Pancreas (tissue), 10 donors: ENCODE results near the gene TNIP1. TPM values are rescaled to one million over a fixed set of nuclear protein-coding genes. Genes with fewer than 3 reads are reported as not detected.

Experiments
- ATAC-seq, 4 donors: fragments of 200-7000 bp; cut with Tn5 transposase; one replicate each; pipeline versions ENCODE4 v1.8.0 to v1.9.1; 2020; ENCODE audit warnings: mild to moderate bottlenecking in 4 of 4, moderate library complexity in 4 of 4
- DNase-seq, 6 donors: peaks; one replicate each; pipeline ENCODE4 v3.0.0-alpha.2; 2020
- FAIRE-seq: peaks from 2 replicates; lab custom pipeline; 2012; peaks lifted over from hg19 to GRCh38; lab: Jason Lieb, UNC
- H3K27ac ChIP-seq, 4 donors: fragments of 200-600 bp; sonication (generic); 1 replicate in 3 of 4; 2 replicates in 1 of 4; pipeline versions ENCODE4 v1.5.0 to v1.8.0; 2020
- H3K27me3 ChIP-seq, 4 donors: fragments of 200-600 bp; one replicate each; pipeline ENCODE4 v1.8.0; 2021
- H3K36me3 ChIP-seq, 3 donors: fragments of 200-600 bp; sonication (generic) in 1 of 3; one replicate each; pipeline versions ENCODE4 v1.5.0 to v1.8.0; 2020 to 2021
- H3K4me1 ChIP-seq, 3 donors: fragments of 200-600 bp; one replicate each; pipeline ENCODE4 v1.8.0; 2021
- H3K4me3 ChIP-seq, 4 donors: fragments of 200-600 bp; sonication (generic) in 2 of 4; one replicate each; pipeline versions ENCODE4 v1.5.0 to v1.8.0; 2020 to 2021
- H3K9me3 ChIP-seq, 4 donors: fragments of 200-600 bp; one replicate each; pipeline ENCODE4 v1.8.0; 2021
- CTCF ChIP-seq, 4 donors: fragments of 200-600 bp; sonication (generic) in 3 of 4; IDR thresholded peaks; one replicate each; pipeline versions ENCODE4 v1.5.0 to v1.8.0; 2021; ENCODE audit warnings: antibody characterized with exemption in 4 of 4
- WGBS, 2 donors: extraction: QIAGEN DNeasy Blood & Tissue Kit; methylation state at CpG; one replicate each; pipeline ENCODE4 v1.1.7; 2013; 5-methylcytosine and 5-hydroxymethylcytosine counted together
- intact Hi-C, 3 donors: fragments of 100-400 bp; cut with DNase I; formaldehyde crosslinking; loops; one replicate each; pipeline versions ENCODE4 v1.11.1 to v1.14.2; 2022
- polyA plus RNA-seq, 2 donors: library from polyadenylated mRNA; stranded (reverse); fragments of 200-250 nt; gene quantifications; one replicate each; pipeline ENCODE4 v1.2.3, GENCODE V29; 2013
- total RNA-seq, 6 donors: library from RNA; stranded (reverse); fragmentation: NEBNext Ultra II Directional in 4 of 6; extraction: Animal tissue kit (Norgen Biotek cat#: 25700) in 4 of 6; gene quantifications; one replicate each; pipeline versions ENCODE4 v1.2.1 to v1.2.4, GENCODE V29; 2021 to 2023
- donor health status: healthy with polysubstance abuse.
- donor health status: DM: no; HTN: no; CAD: no; lungs with moderate emphysema.
- donor health status: DM: no; HTN: no; CAD: no.
- donor health status: control.
- donor health status: control.
- donor health status: Bipolar disorder and iron deficiency.
- donor health status: DM: yes; HTN: yes; CAD: no.
- donor health status: DM: no; HTN: no; CAD: no.
- donor health status: DM: no; HTN: no; CAD: no.
- donor health status: DM: yes; HTN: yes; CAD: no.

TNIP1 gene
- total and polyA plus RNA-seq, 8 donors: 36.4 to 118 (median 69.3) TPM

GRCh38 chr5:151002250-151002649, 78.6 kb downstream of the TNIP1 start:
- ATAC-seq (peak in 3 of 4 donors; percentile 41 to 46 (median 44)), FAIRE-seq (no peak), DNase-seq (no peak)
- H3K9me3 ChIP-seq: no peaks in the 10 kb centered on the region
- no peaks in the 10 kb centered on the region for H3K27me3 ChIP-seq
- H3K36me3 ChIP-seq: no peaks in the 10 kb centered on the region
- 33 to 80% methylated on average over 1 to 2 of the region's 2 CpGs for WGBS, 2 donors
- no peaks in the 10 kb centered on the region for H3K4me1 ChIP-seq
- TF ChIP-seq CTCF (IDR thresholded peaks at IDR 0.05): peak in 2 of 4 donors; percentile 8 to 16
- intact Hi-C loops: no loop called here
- H3K4me3 ChIP-seq: no peak overlapping the region
- no peak overlapping the region for H3K27ac ChIP-seq

- no peaks in the 10 kb centered on the region for H3K27me3 ChIP-seq
- intact Hi-C loops: no loop called here
- no peak overlapping the region for H3K4me3 ChIP-seq
- DNase-seq (no peak), ATAC-seq (no peak), FAIRE-seq (no peak)
- H3K9me3 ChIP-seq: no peaks in the 10 kb centered on the region
- H3K4me1 ChIP-seq: no peaks in the 10 kb centered on the region
- TF ChIP-seq CTCF (IDR thresholded peaks at IDR 0.05): no peak
- 87 to 88% methylated on average over 4 of the region's 4 CpGs for WGBS, 2 donors
- H3K27ac ChIP-seq: no peak overlapping the region
- H3K36me3 ChIP-seq: no peaks in the 10 kb centered on the region
These were observed 79.4 kb downstream of the TNIP1 start for GRCh38 chr5:151001436-151001835.

GRCh38 chr5:150999704-151000442, 81.0 kb downstream of the TNIP1 start:
- no peaks in the 10 kb centered on the region for H3K9me3 ChIP-seq
- peak in 2 of 6 donors; percentile 22 to 45 for DNase-seq
- FAIRE-seq: no peak

GRCh38 chr5:150993826-150994412, 86.9 kb downstream of the TNIP1 start:
- Histone ChIP-seq H3K4me1 (no peaks in the 10 kb centered on the region), H3K27me3 (no peaks in the 10 kb centered on the region), H3K27ac (no peak overlapping the region), H3K9me3 (no peaks in the 10 kb centered on the region), H3K36me3 (no peaks in the 10 kb centered on the region), H3K4me3 (no peak overlapping the region)
- no peak for DNase-seq
- no peak for ATAC-seq
- TF ChIP-seq CTCF (IDR thresholded peaks at IDR 0.05): no peak
- intact Hi-C loops: no loop called here
- no peak for FAIRE-seq
- 25 to 35% methylated on average over 1 of the region's 1 CpG for WGBS, 2 donors

More at GRCh38 chr5:150999704-151000442, 81.0 kb downstream of the TNIP1 start:
- no peak for TF ChIP-seq CTCF (IDR thresholded peaks at IDR 0.05)
- Histone ChIP-seq H3K36me3 (no peaks in the 10 kb centered on the region), H3K27me3 (no peaks in the 10 kb centered on the region), H3K4me1 (no peaks in the 10 kb centered on the region), H3K4me3 (no peak overlapping the region), H3K27ac (no peak overlapping the region)
- 34 to 38% methylated on average over 7 of the region's 7 CpGs for WGBS, 2 donors
- peak in 3 of 4 donors; percentile 38 to 71 (median 50) for ATAC-seq
- intact Hi-C loops: no loop called here

GRCh38 chr5:150993422-150993821, 87.4 kb downstream of the TNIP1 start:
- WGBS, 2 donors: 56 to 60% methylated on average over 2 of the region's 2 CpGs
- no peaks in the 10 kb centered on the region for H3K27me3 ChIP-seq
- no peak for TF ChIP-seq CTCF (IDR thresholded peaks at IDR 0.05)
- no peaks in the 10 kb centered on the region for H3K4me1 ChIP-seq
- no peaks in the 10 kb centered on the region for H3K9me3 ChIP-seq
- H3K27ac ChIP-seq: no peak overlapping the region
- H3K4me3 ChIP-seq: no peak overlapping the region
- H3K36me3 ChIP-seq: no peaks in the 10 kb centered on the region
- no peak for FAIRE-seq
- intact Hi-C loops: no loop called here
- ATAC-seq: no peak
- no peak for DNase-seq
